IPS-15b (cell line): ENCODE measurements around the gene ATP6V1B1.

ENCODE experiments used
- H3K27me3 ChIP-seq: one replicate; pipeline ENCODE4 v1.6.1; 2013; ENCODE audit warnings: low read length; ENCODE audit not compliant: control insufficient read depth, insufficient read depth
- H3K36me3 ChIP-seq: one replicate; pipeline ENCODE4 v1.6.1; 2013; ENCODE audit warnings: low read length; ENCODE audit not compliant: control insufficient read depth, insufficient read depth
- H3K4me1 ChIP-seq: one replicate; pipeline ENCODE4 v1.6.1; 2013; ENCODE audit warnings: mild to moderate bottlenecking, low read length; ENCODE audit not compliant: control insufficient read depth, insufficient read depth
- H3K4me3 ChIP-seq: one replicate; pipeline ENCODE4 v1.5.1; 2013; ENCODE audit warnings: low read depth, low read length
- H3K9ac ChIP-seq: one replicate; pipeline ENCODE4 v1.6.1; 2013; ENCODE audit warnings: low read depth, mild to moderate bottlenecking, low read length
- H3K9me3 ChIP-seq: one replicate; pipeline ENCODE4 v1.6.1; 2013; ENCODE audit warnings: mild to moderate bottlenecking, low read length; ENCODE audit not compliant: control insufficient read depth, insufficient read depth

The ATP6V1B1 gene

GRCh38 chr2:70894765-70895164 lies 40.9 kb upstream of the ATP6V1B1 start:
- Histone ChIP-seq H3K36me3 (no peaks in the 10 kb centered on the region), H3K9ac (no peak overlapping the region), H3K4me1 (no peaks in the 10 kb centered on the region), H3K9me3 (no peaks in the 10 kb centered on the region), H3K4me3 (peak overlapping the region; percentile 6), H3K27me3 (peaks cover 100% of the 10 kb centered on the region)

GRCh38 chr2:70895249-70895648 lies 40.5 kb upstream of the ATP6V1B1 start:
- Histone ChIP-seq H3K9ac (no peak overlapping the region), H3K27me3 (peaks cover 99% of the 10 kb centered on the region), H3K4me3 (peak overlapping the region; percentile 6), H3K4me1 (no peaks in the 10 kb centered on the region), H3K9me3 (no peaks in the 10 kb centered on the region), H3K36me3 (no peaks in the 10 kb centered on the region)

DNA sequence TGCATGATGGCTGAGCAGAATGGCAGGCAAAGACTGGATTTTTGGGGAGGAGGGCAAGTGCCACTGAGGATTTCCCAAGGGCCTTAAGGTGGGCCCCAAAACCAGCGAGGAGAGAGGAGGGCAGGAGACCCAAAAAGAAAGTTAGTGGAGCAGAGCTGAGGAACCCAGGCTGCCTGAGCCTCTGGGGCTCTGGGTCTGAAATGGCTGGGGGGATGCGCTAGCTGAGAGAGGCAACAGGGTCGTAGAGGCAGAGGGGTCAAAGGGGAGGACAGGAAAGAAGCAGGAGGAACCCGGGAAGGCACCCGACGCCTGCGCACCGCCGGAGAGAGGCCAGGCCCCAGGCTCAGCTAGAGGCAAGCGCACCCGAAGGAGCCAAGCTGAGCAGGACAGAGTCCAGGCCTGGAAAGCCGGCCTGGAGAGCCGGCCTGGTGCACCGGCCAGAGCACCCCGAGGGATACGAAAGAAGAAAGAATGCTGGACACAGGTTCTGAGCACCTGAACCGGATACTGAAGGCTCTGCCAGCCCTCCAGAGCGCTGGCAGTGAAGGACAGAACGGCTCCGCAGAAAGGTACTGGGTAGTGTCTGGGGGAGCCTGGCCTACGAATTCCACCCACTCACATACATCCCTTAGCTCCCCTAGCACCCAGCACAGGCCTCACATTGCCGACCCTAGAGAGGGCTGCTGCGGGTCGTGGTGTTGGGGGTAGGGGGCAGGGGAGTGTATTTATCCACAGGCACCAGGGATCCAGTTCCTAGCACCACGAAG lies 39.5 kb upstream of the ATP6V1B1 start:
- Histone ChIP-seq H3K27me3 (peaks cover 98% of the 10 kb centered on the region), H3K9me3 (no peaks in the 10 kb centered on the region), H3K9ac (no peak overlapping the region), H3K4me1 (peaks cover 4% of the 10 kb centered on the region), H3K4me3 (peak overlapping the region; percentile 26), H3K36me3 (no peaks in the 10 kb centered on the region)

- H3K4me3 ChIP-seq, result peak overlapping the region; percentile 26
- H3K9me3 ChIP-seq, result no peaks in the 10 kb centered on the region
- H3K4me1 ChIP-seq, result peaks cover 4% of the 10 kb centered on the region
- H3K27me3 ChIP-seq, result peaks cover 98% of the 10 kb centered on the region
- H3K9ac ChIP-seq, result no peak overlapping the region
- no peaks in the 10 kb centered on the region for H3K36me3 ChIP-seq
These were observed 38.9 kb upstream of the ATP6V1B1 start for GRCh38 chr2:70896765-70897202.

GRCh38 chr2:70897203-70897976 lies 38.3 kb upstream of the ATP6V1B1 start:
- peaks cover 98% of the 10 kb centered on the region for H3K27me3 ChIP-seq
- peaks cover 4% of the 10 kb centered on the region for H3K4me1 ChIP-seq
- H3K9ac ChIP-seq, result no peak overlapping the region
- H3K36me3 ChIP-seq, result no peaks in the 10 kb centered on the region
- H3K9me3 ChIP-seq, result no peaks in the 10 kb centered on the region
- peak overlapping the region; percentile 32 for H3K4me3 ChIP-seq

- no peaks in the 10 kb centered on the region for H3K9me3 ChIP-seq
- H3K4me1 ChIP-seq, result peaks cover 4% of the 10 kb centered on the region
- H3K4me3 ChIP-seq, result peak overlapping the region; percentile 32
- H3K9ac ChIP-seq, result no peak overlapping the region
- peaks cover 98% of the 10 kb centered on the region for H3K27me3 ChIP-seq
- no peaks in the 10 kb centered on the region for H3K36me3 ChIP-seq
These were observed 37.8 kb upstream of the ATP6V1B1 start for GRCh38 chr2:70897977-70898226.

- peaks cover 4% of the 10 kb centered on the region for H3K4me1 ChIP-seq
- no peaks in the 10 kb centered on the region for H3K9me3 ChIP-seq
- peak overlapping the region; percentile 18 for H3K4me3 ChIP-seq
- H3K36me3 ChIP-seq, result no peaks in the 10 kb centered on the region
- peaks cover 98% of the 10 kb centered on the region for H3K27me3 ChIP-seq
- H3K9ac ChIP-seq, result no peak overlapping the region
These were observed 37.1 kb upstream of the ATP6V1B1 start for GRCh38 chr2:70898363-70899240.

DNA sequence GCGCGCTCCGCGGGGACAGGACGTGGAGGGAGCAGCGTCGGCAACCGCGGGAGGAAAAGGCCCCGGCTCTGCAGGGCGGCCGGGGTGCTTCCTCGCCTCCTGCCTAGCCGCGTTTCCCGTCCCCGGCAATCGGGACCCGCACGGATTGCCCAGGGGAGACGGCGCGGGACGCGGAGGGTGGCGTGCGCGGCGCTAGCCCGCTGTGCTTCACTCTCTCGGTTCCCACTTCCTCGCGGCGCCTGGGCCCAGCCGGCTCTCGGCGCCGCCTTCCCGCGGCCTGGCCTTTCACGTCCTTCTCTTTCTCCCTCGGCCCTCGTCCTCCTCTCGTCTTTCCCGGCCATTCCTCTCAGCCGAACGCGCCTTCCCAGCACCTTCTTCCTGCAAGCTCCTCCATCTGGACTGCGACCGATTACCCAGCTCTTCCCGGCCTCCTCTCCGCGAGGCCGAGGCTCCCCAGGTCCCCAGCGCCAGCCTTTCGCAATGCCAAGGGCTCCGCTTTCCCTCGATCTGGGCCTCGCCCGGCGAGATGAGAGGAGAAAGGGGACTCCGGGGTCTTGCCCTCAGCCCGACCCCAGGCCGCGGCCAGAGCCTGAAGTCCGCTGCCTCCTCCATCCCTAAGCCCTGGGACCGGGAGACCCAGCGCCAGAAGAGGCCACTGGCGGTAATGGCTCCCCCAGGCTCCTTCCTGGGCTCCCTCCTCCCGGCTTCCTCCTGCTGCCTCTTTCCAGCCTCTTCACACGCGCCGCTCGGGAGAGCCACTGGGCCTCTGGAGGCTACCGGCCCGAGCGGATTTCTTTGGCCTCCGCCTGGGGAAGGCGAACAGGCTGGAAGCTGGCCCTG lies 34.3 kb upstream of the ATP6V1B1 start:
- Histone ChIP-seq H3K27me3 (peaks cover 98% of the 10 kb centered on the region), H3K4me3 (peak overlapping the region; percentile 52), H3K4me1 (peaks cover 4% of the 10 kb centered on the region), H3K36me3 (no peaks in the 10 kb centered on the region), H3K9ac (no peak overlapping the region), H3K9me3 (no peaks in the 10 kb centered on the region)

GRCh38 chr2:70902067-70902442 lies 33.6 kb upstream of the ATP6V1B1 start:
- peak overlapping the region; percentile 52 for H3K4me3 ChIP-seq
- H3K36me3 ChIP-seq, result no peaks in the 10 kb centered on the region
- no peak overlapping the region for H3K9ac ChIP-seq
- H3K9me3 ChIP-seq, result no peaks in the 10 kb centered on the region
- H3K4me1 ChIP-seq, result peaks cover 4% of the 10 kb centered on the region
- peaks cover 98% of the 10 kb centered on the region for H3K27me3 ChIP-seq

- H3K27me3 ChIP-seq, result peaks cover 98% of the 10 kb centered on the region
These were observed 33.1 kb upstream of the ATP6V1B1 start for GRCh38 chr2:70902579-70902978.

DNA sequence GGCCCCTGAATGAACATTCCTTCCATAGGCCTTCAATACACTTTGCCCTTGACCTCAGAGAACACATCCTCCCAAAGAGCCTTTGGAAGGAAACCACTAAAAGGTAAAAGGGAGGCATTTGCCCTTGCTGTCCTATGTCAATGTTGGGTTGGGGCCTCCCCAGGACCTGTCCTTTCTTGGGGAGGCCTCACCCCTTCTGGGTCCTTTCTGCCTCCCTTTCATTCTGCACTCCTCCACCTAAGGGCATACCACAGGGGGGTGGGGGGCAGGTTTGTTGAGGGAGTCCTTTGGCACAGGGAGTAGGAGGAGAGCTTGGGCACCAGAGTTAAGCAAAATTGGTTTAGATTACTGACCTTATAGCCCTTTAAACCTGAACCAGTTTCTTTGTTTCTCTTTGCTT lies 32.5 kb upstream of the ATP6V1B1 start:
- H3K9me3 ChIP-seq, result no peaks in the 10 kb centered on the region
- H3K27me3 ChIP-seq, result peaks cover 98% of the 10 kb centered on the region
- H3K9ac ChIP-seq, result no peak overlapping the region
- H3K4me3 ChIP-seq, result peak overlapping the region; percentile 6
- H3K36me3 ChIP-seq, result no peaks in the 10 kb centered on the region
- H3K4me1 ChIP-seq, result peaks cover 4% of the 10 kb centered on the region

More at GRCh38 chr2:70902579-70902978, 33.1 kb upstream of the ATP6V1B1 start:
- H3K36me3 ChIP-seq, result no peaks in the 10 kb centered on the region
- H3K9me3 ChIP-seq, result no peaks in the 10 kb centered on the region
- peaks cover 4% of the 10 kb centered on the region for H3K4me1 ChIP-seq
- H3K4me3 ChIP-seq, result peak overlapping the region; percentile 52
- no peak overlapping the region for H3K9ac ChIP-seq
